Neural cell (in vitro differentiated cells): ENCODE data around the gene CROCC. TPM values are rescaled to one million over a fixed set of nuclear protein-coding genes. Genes with fewer than 3 reads are reported as not detected.

ENCODE experiments used
- H2AFZ ChIP-seq: fragments of 200-600, 300-800 bp; sonication (generic), shearing (Covaris generic); 2 replicates; pipeline ENCODE4 v1.6.0; 2014; ENCODE audit warnings: low read depth, mild to moderate bottlenecking, antibody characterized with exemption, low read length, moderate library complexity
- H3F3A ChIP-seq: fragments of 200-600 bp; shearing (Covaris generic); 2 replicates; pipeline ENCODE4 v1.6.1; 2016; ENCODE audit warnings: mild to moderate bottlenecking, moderate library complexity, mixed read lengths, antibody characterized with exemption, low read length; ENCODE audit not compliant: insufficient read depth, poor library complexity, severe bottlenecking
- H3K27ac ChIP-seq: fragments of 200-600, 300-800 bp; sonication (generic), shearing (Covaris generic); 2 replicates; pipeline ENCODE4 v1.5.1; 2014; ENCODE audit warnings: mild to moderate bottlenecking, low read length, moderate library complexity
- H3K27me3 ChIP-seq: fragments of 300-800, 200-600 bp; sonication (generic), shearing (Covaris generic); 2 replicates; pipeline ENCODE4 v1.6.0; 2014; ENCODE audit warnings: mild to moderate bottlenecking, low read depth, low read length, moderate library complexity; ENCODE audit not compliant: insufficient read depth
- H3K36me3 ChIP-seq: fragments of 300-800, 200-600 bp; sonication (generic), shearing (Covaris generic); 2 replicates; pipeline ENCODE4 v1.5.1; 2014; ENCODE audit warnings: mild to moderate bottlenecking, antibody characterized with exemption, low read length, moderate library complexity; ENCODE audit not compliant: insufficient read depth
- H3K4me2 ChIP-seq: fragments of 300-800, 200-600 bp; sonication (generic), shearing (Covaris generic); 2 replicates; pipeline ENCODE4 v1.6.0; 2014; ENCODE audit warnings: mild to moderate bottlenecking, low read length
- H3K4me3 ChIP-seq: fragments of 300-800, 200-600 bp; sonication (generic), shearing (Covaris generic); 2 replicates; pipeline ENCODE4 v1.5.1; 2014; ENCODE audit warnings: mild to moderate bottlenecking, low read length, moderate library complexity
- H3K79me2 ChIP-seq: fragments of 200-600 bp; shearing (Covaris generic); replicated peaks from 2 replicates; pipeline ENCODE4 v1.6.0; 2014; ENCODE audit warnings: mild to moderate bottlenecking, low read length, moderate library complexity; ENCODE audit not compliant: insufficient read depth
- H3K9ac ChIP-seq: fragments of 300-800, 200-600 bp; sonication (generic), shearing (Covaris generic); 2 replicates; pipeline ENCODE4 v1.6.1; 2016; ENCODE audit warnings: mild to moderate bottlenecking, low read length, mixed read lengths
- H3K9me2 ChIP-seq: fragments of 200-600 bp; shearing (Covaris generic); 2 replicates; pipeline ENCODE4 v1.6.1; 2016; ENCODE audit warnings: mild to moderate bottlenecking, low read length, mixed read lengths; ENCODE audit not compliant: insufficient read depth
- H3K9me3 ChIP-seq: fragments of 200-600, 300-800 bp; sonication (generic), shearing (Covaris generic); 2 replicates; pipeline ENCODE4 v1.6.1; 2016; ENCODE audit warnings: mild to moderate bottlenecking, mixed run types, low read length, moderate library complexity, mixed read lengths
- H4K20me1 ChIP-seq: fragments of 200-600 bp; shearing (Covaris generic); 2 replicates; pipeline ENCODE4 v1.6.1; 2016; ENCODE audit warnings: mild to moderate bottlenecking, mixed run types; ENCODE audit not compliant: insufficient read depth
- EP300 ChIP-seq: fragments of 450-650 bp; conservative IDR thresholded peaks from 2 replicates; pipeline ENCODE4 v1.6.1; 2014; ENCODE audit warnings: antibody characterized with exemption, mild to moderate bottlenecking, moderate library complexity; ENCODE audit not compliant: poor library complexity, severe bottlenecking
- EZH2 ChIP-seq: fragments of 200-600, 300-800 bp; shearing (Covaris generic), sonication (generic); IDR thresholded peaks from 2 replicates; pipeline ENCODE4 v1.6.1; 2014; ENCODE audit warnings: antibody characterized with exemption, low read length, borderline replicate concordance, mild to moderate bottlenecking; ENCODE audit not compliant: insufficient read depth, poor library complexity, severe bottlenecking
- MXI1 ChIP-seq: fragments of 450-650 bp; conservative IDR thresholded peaks from 2 replicates; pipeline ENCODE4 v1.6.1; 2014; ENCODE audit warnings: antibody characterized with exemption, mild to moderate bottlenecking; ENCODE audit not compliant: poor library complexity, severe bottlenecking
- POLR2AphosphoS5 ChIP-seq: IDR thresholded peaks from 2 replicates; pipeline ENCODE4 v1.6.1; 2012
- RAD21 ChIP-seq: fragments of 450-650 bp; conservative IDR thresholded peaks from 2 replicates; pipeline ENCODE4 v1.6.1; 2014; ENCODE audit warnings: antibody characterized with exemption, mild to moderate bottlenecking, moderate library complexity
- SMC3 ChIP-seq: fragments of 450-650 bp; conservative IDR thresholded peaks from 2 replicates; pipeline ENCODE4 v1.6.1; 2014; ENCODE audit warnings: antibody characterized with exemption, mild to moderate bottlenecking, moderate library complexity; ENCODE audit not compliant: poor library complexity
- TAF1 ChIP-seq: IDR thresholded peaks from 2 replicates; pipeline ENCODE4 v1.6.1; 2012; ENCODE audit warnings: low read depth
- polyA plus RNA-seq: library from polyadenylated mRNA; depleted of rRNA; stranded (reverse); fragments of >200 nt; gene quantifications from 2 replicates; pipeline ENCODE4 v1.2.3, GENCODE V29; 2014
- TF ChIP-seq, protein P1 (sequence below): fragments of 450-650 bp; IDR thresholded peaks from 2 replicates; pipeline ENCODE4 v1.5.1; 2014; ENCODE audit warnings: antibody characterized with exemption, mild to moderate bottlenecking, moderate library complexity; ENCODE audit not compliant: poor library complexity, severe bottlenecking
- TF ChIP-seq, protein P2 (sequence below): IDR thresholded peaks from 2 replicates; pipeline ENCODE4 v1.6.1; 2012; ENCODE audit warnings: borderline replicate concordance

The CROCC gene
- polyA plus RNA-seq, 1 donor from 2014 or later, result 26.3 TPM

DNA sequence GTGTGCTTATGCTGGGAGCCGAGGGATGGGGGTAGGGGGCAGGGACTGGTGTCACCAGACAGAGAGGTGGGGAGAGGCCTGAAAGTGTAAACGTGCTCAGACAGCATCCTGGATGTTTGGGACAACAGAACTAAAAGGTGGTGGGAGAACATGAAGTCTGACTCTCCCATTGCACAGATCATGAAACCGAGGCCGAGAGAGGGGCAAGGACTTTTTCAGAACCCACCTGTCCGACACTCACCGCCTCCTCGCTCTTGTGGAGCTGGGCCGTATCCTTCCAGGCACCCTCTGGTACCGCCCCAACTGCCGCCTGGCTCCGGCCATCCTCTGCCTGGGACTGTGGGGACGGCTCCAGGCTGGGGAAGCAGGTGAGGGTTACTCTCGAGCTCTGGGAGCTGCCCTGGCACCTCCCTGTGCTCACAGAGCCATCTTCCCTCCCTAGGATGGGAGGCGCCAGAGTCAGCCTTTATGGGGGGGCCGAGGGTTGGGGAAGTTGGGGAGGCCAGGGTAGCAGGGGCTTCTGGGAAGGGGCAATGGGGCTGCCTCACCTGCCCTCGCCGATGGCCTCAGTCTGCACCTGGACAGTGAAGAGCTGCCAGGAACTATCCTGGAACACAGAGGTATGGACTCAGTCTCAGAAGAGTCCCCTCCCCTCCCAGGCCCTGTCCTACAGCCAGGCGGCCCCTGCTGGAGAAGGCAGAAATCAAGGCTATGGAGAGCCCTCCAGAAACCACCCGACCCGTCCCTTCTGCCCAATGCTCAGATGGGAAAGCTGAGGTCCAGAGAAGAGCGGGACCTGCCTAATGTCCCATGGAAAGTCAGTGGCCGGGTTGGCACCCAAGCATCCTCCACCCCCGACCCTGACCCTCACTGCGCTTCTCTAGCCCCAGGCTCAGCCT, 83.0 kb downstream of the CROCC start:
- no peaks in the 10 kb centered on the region for H3K27me3 ChIP-seq
- H3K9me3 ChIP-seq, result no peaks in the 10 kb centered on the region
- H4K20me1 ChIP-seq, result no peaks in the 10 kb centered on the region
- no peak overlapping the region for H3K4me2 ChIP-seq
- H3F3A ChIP-seq, result no peaks in the 10 kb centered on the region
- H2AFZ ChIP-seq, result no peak overlapping the region
- no peaks in the 10 kb centered on the region for H3K9me2 ChIP-seq
- H3K4me3 ChIP-seq, result no peak overlapping the region
- no peak overlapping the region for H3K9ac ChIP-seq
- TF ChIP-seq TAF1 (no peak), POLR2AphosphoS5 (no peak), RAD21 (no peak), EP300 (no peak), EZH2 (no peak), MXI1 (no peak), SMC3 (no peak)
- TF ChIP-seq, protein P1, sequence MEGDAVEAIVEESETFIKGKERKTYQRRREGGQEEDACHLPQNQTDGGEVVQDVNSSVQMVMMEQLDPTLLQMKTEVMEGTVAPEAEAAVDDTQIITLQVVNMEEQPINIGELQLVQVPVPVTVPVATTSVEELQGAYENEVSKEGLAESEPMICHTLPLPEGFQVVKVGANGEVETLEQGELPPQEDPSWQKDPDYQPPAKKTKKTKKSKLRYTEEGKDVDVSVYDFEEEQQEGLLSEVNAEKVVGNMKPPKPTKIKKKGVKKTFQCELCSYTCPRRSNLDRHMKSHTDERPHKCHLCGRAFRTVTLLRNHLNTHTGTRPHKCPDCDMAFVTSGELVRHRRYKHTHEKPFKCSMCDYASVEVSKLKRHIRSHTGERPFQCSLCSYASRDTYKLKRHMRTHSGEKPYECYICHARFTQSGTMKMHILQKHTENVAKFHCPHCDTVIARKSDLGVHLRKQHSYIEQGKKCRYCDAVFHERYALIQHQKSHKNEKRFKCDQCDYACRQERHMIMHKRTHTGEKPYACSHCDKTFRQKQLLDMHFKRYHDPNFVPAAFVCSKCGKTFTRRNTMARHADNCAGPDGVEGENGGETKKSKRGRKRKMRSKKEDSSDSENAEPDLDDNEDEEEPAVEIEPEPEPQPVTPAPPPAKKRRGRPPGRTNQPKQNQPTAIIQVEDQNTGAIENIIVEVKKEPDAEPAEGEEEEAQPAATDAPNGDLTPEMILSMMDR, result no peak
- TF ChIP-seq, protein P2, sequence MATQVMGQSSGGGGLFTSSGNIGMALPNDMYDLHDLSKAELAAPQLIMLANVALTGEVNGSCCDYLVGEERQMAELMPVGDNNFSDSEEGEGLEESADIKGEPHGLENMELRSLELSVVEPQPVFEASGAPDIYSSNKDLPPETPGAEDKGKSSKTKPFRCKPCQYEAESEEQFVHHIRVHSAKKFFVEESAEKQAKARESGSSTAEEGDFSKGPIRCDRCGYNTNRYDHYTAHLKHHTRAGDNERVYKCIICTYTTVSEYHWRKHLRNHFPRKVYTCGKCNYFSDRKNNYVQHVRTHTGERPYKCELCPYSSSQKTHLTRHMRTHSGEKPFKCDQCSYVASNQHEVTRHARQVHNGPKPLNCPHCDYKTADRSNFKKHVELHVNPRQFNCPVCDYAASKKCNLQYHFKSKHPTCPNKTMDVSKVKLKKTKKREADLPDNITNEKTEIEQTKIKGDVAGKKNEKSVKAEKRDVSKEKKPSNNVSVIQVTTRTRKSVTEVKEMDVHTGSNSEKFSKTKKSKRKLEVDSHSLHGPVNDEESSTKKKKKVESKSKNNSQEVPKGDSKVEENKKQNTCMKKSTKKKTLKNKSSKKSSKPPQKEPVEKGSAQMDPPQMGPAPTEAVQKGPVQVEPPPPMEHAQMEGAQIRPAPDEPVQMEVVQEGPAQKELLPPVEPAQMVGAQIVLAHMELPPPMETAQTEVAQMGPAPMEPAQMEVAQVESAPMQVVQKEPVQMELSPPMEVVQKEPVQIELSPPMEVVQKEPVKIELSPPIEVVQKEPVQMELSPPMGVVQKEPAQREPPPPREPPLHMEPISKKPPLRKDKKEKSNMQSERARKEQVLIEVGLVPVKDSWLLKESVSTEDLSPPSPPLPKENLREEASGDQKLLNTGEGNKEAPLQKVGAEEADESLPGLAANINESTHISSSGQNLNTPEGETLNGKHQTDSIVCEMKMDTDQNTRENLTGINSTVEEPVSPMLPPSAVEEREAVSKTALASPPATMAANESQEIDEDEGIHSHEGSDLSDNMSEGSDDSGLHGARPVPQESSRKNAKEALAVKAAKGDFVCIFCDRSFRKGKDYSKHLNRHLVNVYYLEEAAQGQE, result no peak
- H3K36me3 ChIP-seq, result no peaks in the 10 kb centered on the region
- H3K27ac ChIP-seq, result no peak overlapping the region
- peaks cover 2% of the 10 kb centered on the region for H3K79me2 ChIP-seq

DNA sequence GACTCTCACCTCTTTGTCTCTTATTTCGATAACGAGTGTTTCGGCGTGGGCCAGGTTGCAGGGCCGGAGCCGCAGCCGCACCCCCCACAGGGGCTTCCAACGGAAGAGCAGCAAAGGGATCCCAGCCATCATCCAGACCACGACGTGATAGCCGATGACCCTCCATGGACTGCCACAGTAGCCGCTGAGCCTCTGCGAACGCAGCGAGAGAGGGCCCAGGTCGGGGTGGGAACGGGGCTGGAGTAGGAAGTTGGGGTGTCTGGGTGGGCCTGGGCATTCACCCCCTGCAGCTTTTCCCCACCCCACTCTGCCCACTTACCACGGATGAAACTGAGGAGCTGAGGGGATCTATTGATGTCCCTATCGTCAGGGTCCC, 83.6 kb downstream of the CROCC start:
- TF ChIP-seq EZH2, result no peak
- TF ChIP-seq, protein P2, result no peak
- TF ChIP-seq, protein P1, result no peak
- no peak for TF ChIP-seq TAF1
- no peak for TF ChIP-seq RAD21
- TF ChIP-seq MXI1, result no peak
- no peak for TF ChIP-seq POLR2AphosphoS5
- no peak for TF ChIP-seq SMC3
- no peak for TF ChIP-seq EP300
- H3K27me3 ChIP-seq, result no peaks in the 10 kb centered on the region
- H3K4me2 ChIP-seq, result no peak overlapping the region
- no peak overlapping the region for H3K27ac ChIP-seq
- no peaks in the 10 kb centered on the region for H3F3A ChIP-seq
- no peaks in the 10 kb centered on the region for H3K9me2 ChIP-seq
- no peaks in the 10 kb centered on the region for H3K9me3 ChIP-seq
- H3K36me3 ChIP-seq, result no peaks in the 10 kb centered on the region
- no peak overlapping the region for H3K4me3 ChIP-seq
- no peak overlapping the region for H2AFZ ChIP-seq
- no peaks in the 10 kb centered on the region for H4K20me1 ChIP-seq
- no peak overlapping the region for H3K9ac ChIP-seq
- H3K79me2 ChIP-seq, result peaks cover 3% of the 10 kb centered on the region
